ENCODE measurements around the gene TMEM176B. TPM values are rescaled to one million over a fixed set of nuclear protein-coding genes. Genes with fewer than 3 reads are reported as not detected.
A peak's percentile ranks its signal among the peaks of the same experiment; 100 is the strongest.

TMEM176B gene
- total and polyA plus RNA-seq, 2 of the 13 experiments (the other 11 are each of a cell fraction or from before 2014, with no cell fraction given): not detected

DNA sequence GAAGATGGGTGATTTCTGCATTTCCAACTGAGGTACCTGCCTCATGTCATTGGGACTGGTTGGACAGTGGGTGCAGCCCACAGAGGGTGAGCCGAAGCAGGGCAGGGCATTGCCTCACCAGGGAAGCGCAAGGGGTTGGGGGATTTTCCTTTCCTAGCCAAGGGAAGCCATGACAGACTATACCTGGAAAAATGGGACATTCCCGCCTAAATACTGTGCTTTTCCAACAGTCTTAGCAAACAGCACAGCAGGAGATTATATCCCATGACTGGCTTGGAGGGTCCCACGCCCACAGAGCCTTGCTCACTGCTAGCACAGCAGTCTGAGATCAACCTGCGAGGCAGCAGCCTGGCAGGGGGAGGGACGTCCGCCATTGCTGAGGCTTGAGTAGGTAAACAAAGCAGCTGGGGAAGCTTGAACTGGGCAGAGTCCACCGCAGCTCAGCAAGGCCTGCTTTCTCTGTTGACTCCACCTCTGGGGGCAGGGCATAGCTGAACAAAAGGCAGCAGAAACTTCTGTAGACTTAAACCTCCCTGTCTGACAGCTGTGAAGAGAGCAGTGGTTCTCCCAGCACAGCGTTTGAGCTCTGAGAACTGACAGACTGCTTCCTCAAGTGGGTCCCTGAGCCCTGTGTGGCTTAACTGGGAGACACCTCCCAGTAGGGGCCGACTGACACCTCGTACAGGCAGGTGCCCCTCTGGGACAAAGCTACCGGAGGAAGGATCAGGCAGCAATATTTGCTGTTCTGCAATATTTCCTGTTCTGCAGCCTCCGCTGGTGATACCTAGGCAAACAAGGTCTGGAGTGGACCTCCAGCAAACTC is 7.7 kb upstream of the TMEM176B start (continued):
- TF ChIP-seq TAF1 (CRISPR knock-in tag; IDR thresholded peaks at IDR 0.05): peak; percentile 31; the same call in 1 of the 2 replicates
- peak; percentile 38; the same call in 1 of the 2 replicates for TF ChIP-seq ZNF777 (CRISPR knock-in tag; IDR thresholded peaks at IDR 0.05)
- TF ChIP-seq ZBTB42 (CRISPR knock-in tag; IDR thresholded peaks at IDR 0.05): 0 out of 2 replicates have a peak, but pooled peaks have one; percentile 76
- TF ChIP-seq RARA (CRISPR knock-in tag; IDR thresholded peaks at IDR 0.05): 0 out of 2 replicates have a peak, but pooled peaks have one; percentile 7
- TF ChIP-seq ZNF263 (CRISPR knock-in tag; IDR thresholded peaks at IDR 0.05): 0 out of 2 replicates have a peak, but pooled peaks have one; percentile 15
- TF ChIP-seq ZMYM3 (CRISPR knock-in tag; IDR thresholded peaks at IDR 0.05): peak; percentile 82
- 0 out of 2 replicates have a peak, but pooled peaks have one; percentile 1 for TF ChIP-seq ZNF17 (CRISPR knock-in tag; IDR thresholded peaks at IDR 0.05)
- 0 out of 2 replicates have a peak, but pooled peaks have one; percentile 56 for TF ChIP-seq ZSCAN31 (CRISPR knock-in tag; IDR thresholded peaks at IDR 0.05; ENCODE audit: low read depth)
- TF ChIP-seq ZFP91 (CRISPR knock-in tag; IDR thresholded peaks at IDR 0.05; ENCODE audit: borderline replicate concordance): peak; percentile 86
- TF ChIP-seq MYC (CRISPR knock-in tag; IDR thresholded peaks at IDR 0.05; ENCODE audit: borderline replicate concordance): peak; percentile 29; the same call in 1 of the 2 replicates
- 0 out of 2 replicates have a peak, but pooled peaks have one; percentile 19 for TF ChIP-seq ZNF12 (CRISPR knock-in tag; IDR thresholded peaks at IDR 0.05)
- peak; percentile 67; the same call in 1 of the 2 replicates for TF ChIP-seq CBX5 (CRISPR knock-in tag; IDR thresholded peaks at IDR 0.05; ENCODE audit: borderline replicate concordance)
- TF ChIP-seq ZFX (CRISPR knock-in tag; IDR thresholded peaks at IDR 0.05; ENCODE audit: low read depth): peak; percentile 80
- peak; percentile 89 for TF ChIP-seq ZNF331 (CRISPR knock-in tag; IDR thresholded peaks at IDR 0.05)
- peak; percentile 28 for TF ChIP-seq CBX1 (IDR thresholded peaks at IDR 0.05; ENCODE audit: low read depth)
- 0 out of 2 replicates have a peak, but pooled peaks have one; percentile 36 for TF ChIP-seq ZNF564 (CRISPR knock-in tag; IDR thresholded peaks at IDR 0.05)
- TF ChIP-seq FOXP4 (CRISPR knock-in tag; IDR thresholded peaks at IDR 0.05): peak; percentile 75
- TF ChIP-seq KDM4B (CRISPR knock-in tag; IDR thresholded peaks at IDR 0.05): peak; percentile 44; the same call in 1 of the 2 replicates
- TF ChIP-seq ZFY (CRISPR knock-in tag; IDR thresholded peaks at IDR 0.05): peak; percentile 69
- TF ChIP-seq NR2C2 (CRISPR knock-in tag; IDR thresholded peaks at IDR 0.05; ENCODE audit: borderline replicate concordance): 0 out of 2 replicates have a peak, but pooled peaks have one; percentile 35
- TF ChIP-seq, protein P1, sequence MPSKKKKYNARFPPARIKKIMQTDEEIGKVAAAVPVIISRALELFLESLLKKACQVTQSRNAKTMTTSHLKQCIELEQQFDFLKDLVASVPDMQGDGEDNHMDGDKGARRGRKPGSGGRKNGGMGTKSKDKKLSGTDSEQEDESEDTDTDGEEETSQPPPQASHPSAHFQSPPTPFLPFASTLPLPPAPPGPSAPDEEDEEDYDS (CRISPR knock-in tag; IDR thresholded peaks at IDR 0.05): peak; percentile 48; the same call in 1 of the 2 replicates
- TF ChIP-seq ZSCAN9 (CRISPR knock-in tag; IDR thresholded peaks at IDR 0.05; ENCODE audit: borderline replicate concordance): peak; percentile 60; the same call in 1 of the 2 replicates
- TF ChIP-seq, protein P2, sequence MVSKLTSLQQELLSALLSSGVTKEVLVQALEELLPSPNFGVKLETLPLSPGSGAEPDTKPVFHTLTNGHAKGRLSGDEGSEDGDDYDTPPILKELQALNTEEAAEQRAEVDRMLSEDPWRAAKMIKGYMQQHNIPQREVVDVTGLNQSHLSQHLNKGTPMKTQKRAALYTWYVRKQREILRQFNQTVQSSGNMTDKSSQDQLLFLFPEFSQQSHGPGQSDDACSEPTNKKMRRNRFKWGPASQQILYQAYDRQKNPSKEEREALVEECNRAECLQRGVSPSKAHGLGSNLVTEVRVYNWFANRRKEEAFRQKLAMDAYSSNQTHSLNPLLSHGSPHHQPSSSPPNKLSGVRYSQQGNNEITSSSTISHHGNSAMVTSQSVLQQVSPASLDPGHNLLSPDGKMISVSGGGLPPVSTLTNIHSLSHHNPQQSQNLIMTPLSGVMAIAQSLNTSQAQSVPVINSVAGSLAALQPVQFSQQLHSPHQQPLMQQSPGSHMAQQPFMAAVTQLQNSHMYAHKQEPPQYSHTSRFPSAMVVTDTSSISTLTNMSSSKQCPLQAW (CRISPR knock-in tag; IDR thresholded peaks at IDR 0.05): 0 out of 2 replicates have a peak, but pooled peaks have one; percentile 38
- TF ChIP-seq MIER2 (CRISPR knock-in tag; IDR thresholded peaks at IDR 0.05): peak; percentile 73; the same call in 1 of the 2 replicates
- peak; percentile 76; the same call in 1 of the 2 replicates for TF ChIP-seq ZIK1 (CRISPR knock-in tag; IDR thresholded peaks at IDR 0.05; ENCODE audit: borderline replicate concordance, low read depth)
